Calu3 (cell line): Measurements from ENCODE around the gene PCDHGB7. TPM values are rescaled to one million over a fixed set of nuclear protein-coding genes. Genes with fewer than 3 reads are reported as not detected.
"Not testable (repeated sequence)": the region's sequence is repeated elsewhere in the genome, so short reads cannot be mapped to it uniquely, and the experiment has no call there.

Source experiments
- BruUV-seq: library from RNA; stranded (reverse); fragments of 400-500 nt; replicated peaks from 2 replicates; lab custom pipeline; 2021; lab: Mats Ljungman, UMichigan
- CTCF ChIA-PET: fragments of 300-600 bp; sonication (Branson Sonifier 250); formaldehyde crosslinking; loops from one replicate; lab custom pipeline; 2022; ENCODE audit warnings: antibody characterized with exemption; lab: Charles Lee
- DNase-seq: peaks from one replicate; pipeline ENCODE4 v3.0.0; 2022
- H3K27ac Mint-ChIP-seq: one replicate; pipeline ENCODE4 v1.8.0; 2022; ENCODE audit warnings: mixed read lengths; ENCODE audit not compliant: unreplicated experiment
- H3K27me3 Mint-ChIP-seq: one replicate; pipeline ENCODE4 v1.8.0; 2022; ENCODE audit warnings: mixed read lengths; ENCODE audit not compliant: unreplicated experiment
- H3K36me3 Mint-ChIP-seq: one replicate; pipeline ENCODE4 v1.8.0; 2022; ENCODE audit warnings: mild to moderate bottlenecking, moderate library complexity, mixed read lengths; ENCODE audit not compliant: insufficient read depth, unreplicated experiment
- H3K4me1 Mint-ChIP-seq: one replicate; pipeline ENCODE4 v1.8.0; 2022; ENCODE audit warnings: mild to moderate bottlenecking, low read depth, mixed read lengths; ENCODE audit not compliant: unreplicated experiment
- H3K4me3 Mint-ChIP-seq: one replicate; pipeline ENCODE4 v1.8.0; 2022; ENCODE audit warnings: mild to moderate bottlenecking, low read depth, moderate library complexity, mixed read lengths; ENCODE audit not compliant: unreplicated experiment
- H3K9me3 Mint-ChIP-seq: one replicate; pipeline ENCODE4 v1.8.0; 2022; ENCODE audit warnings: low read depth, mixed read lengths; ENCODE audit not compliant: unreplicated experiment
- intact Hi-C: fragments of 100-400 bp; cut with micrococcal nuclease; formaldehyde crosslinking; loops from one replicate; pipeline ENCODE4 v1.10.0; 2022; ENCODE audit not compliant: unreplicated experiment
- total RNA-seq: library from RNA; stranded (reverse); gene quantifications from 2 replicates; pipeline ENCODE4 v1.2.3, GENCODE V29; 2022
- TF ChIP-seq, protein P1 (sequence below): fragments of 200-600 bp; IDR thresholded peaks from one replicate; pipeline ENCODE4 v1.8.0; 2022; ENCODE audit warnings: antibody characterized with exemption; ENCODE audit not compliant: unreplicated experiment

The PCDHGB7 gene
- total RNA-seq, 1 experiment from 2014 or later, result 13.6 TPM

DNA sequence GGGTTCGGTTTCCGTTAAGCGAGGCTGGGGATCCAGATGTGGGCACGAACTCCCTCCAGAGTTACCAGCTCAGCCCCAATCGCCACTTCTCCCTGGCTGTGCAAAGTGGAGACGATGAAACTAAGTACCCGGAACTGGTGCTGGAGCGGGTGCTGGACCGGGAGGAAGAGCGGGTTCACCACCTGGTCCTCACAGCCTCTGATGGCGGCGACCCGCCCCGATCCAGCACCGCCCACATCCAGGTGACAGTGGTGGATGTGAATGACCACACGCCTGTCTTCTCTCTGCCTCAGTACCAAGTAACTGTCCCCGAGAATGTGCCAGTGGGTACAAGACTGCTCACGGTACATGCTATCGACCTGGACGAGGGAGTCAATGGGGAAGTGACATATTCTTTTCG is 34.1 kb upstream of the PCDHGB7 start:
- TF ChIP-seq, protein P1, sequence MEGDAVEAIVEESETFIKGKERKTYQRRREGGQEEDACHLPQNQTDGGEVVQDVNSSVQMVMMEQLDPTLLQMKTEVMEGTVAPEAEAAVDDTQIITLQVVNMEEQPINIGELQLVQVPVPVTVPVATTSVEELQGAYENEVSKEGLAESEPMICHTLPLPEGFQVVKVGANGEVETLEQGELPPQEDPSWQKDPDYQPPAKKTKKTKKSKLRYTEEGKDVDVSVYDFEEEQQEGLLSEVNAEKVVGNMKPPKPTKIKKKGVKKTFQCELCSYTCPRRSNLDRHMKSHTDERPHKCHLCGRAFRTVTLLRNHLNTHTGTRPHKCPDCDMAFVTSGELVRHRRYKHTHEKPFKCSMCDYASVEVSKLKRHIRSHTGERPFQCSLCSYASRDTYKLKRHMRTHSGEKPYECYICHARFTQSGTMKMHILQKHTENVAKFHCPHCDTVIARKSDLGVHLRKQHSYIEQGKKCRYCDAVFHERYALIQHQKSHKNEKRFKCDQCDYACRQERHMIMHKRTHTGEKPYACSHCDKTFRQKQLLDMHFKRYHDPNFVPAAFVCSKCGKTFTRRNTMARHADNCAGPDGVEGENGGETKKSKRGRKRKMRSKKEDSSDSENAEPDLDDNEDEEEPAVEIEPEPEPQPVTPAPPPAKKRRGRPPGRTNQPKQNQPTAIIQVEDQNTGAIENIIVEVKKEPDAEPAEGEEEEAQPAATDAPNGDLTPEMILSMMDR, result no peak
- Mint-ChIP-seq H3K4me1 (no peaks in the 10 kb centered on the region), H3K27ac (no peak overlapping the region), H3K9me3 (peaks cover 5% of the 10 kb centered on the region), H3K27me3 (no peaks in the 10 kb centered on the region), H3K4me3 (no peak overlapping the region), H3K36me3 (peaks cover 4% of the 10 kb centered on the region)
- BruUV-seq, result no TSS peak
- intact Hi-C loops, result no loop called here
- CTCF ChIA-PET, result no interaction called here
- DNase-seq, result no peak

DNA sequence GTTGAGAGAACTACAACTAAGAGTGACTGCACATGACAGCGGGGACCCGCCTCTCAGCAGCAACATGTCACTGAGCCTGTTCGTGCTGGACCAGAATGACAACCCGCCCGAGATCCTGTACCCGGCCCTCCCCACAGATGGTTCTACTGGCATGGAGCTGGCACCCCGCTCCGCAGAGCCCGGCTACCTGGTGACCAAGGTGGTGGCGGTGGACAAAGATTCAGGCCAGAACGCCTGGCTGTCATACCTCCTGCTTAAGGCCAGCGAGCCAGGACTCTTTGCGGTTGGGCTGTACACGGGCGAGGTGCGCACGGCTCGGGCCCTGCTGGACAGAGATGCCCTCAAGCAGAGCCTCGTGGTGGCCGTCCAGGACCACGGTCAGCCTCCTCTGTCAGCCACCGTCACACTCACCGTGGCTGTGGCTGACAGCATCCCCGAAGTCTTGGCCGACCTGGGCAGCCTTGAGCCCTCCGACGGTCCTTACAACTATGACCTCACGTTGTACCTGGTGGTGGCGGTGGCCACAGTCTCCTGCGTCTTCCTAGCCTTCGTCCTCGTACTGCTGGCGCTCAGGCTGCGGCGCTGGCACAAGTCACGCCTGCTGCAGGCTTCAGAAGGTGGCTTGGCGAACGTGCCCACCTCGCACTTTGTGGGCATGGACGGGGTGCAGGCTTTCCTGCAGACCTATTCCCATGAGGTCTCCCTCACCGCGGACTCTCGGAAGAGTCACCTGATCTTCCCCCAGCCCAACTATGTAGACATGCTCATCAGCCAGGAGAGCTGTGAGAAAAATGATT is 32.8 kb upstream of the PCDHGB7 start:
- CTCF ChIA-PET, result no interaction called here
- H3K9me3 Mint-ChIP-seq, result peaks cover 12% of the 10 kb centered on the region
- no peaks in the 10 kb centered on the region for H3K4me1 Mint-ChIP-seq
- H3K4me3 Mint-ChIP-seq, result no peak overlapping the region
- no peak for DNase-seq
- H3K27me3 Mint-ChIP-seq, result no peaks in the 10 kb centered on the region
- no TSS peak for BruUV-seq
- intact Hi-C loops, result no loop called here
- TF ChIP-seq, protein P1, result no peak
- peaks cover 4% of the 10 kb centered on the region for H3K36me3 Mint-ChIP-seq
- H3K27ac Mint-ChIP-seq, result no peak overlapping the region

DNA sequence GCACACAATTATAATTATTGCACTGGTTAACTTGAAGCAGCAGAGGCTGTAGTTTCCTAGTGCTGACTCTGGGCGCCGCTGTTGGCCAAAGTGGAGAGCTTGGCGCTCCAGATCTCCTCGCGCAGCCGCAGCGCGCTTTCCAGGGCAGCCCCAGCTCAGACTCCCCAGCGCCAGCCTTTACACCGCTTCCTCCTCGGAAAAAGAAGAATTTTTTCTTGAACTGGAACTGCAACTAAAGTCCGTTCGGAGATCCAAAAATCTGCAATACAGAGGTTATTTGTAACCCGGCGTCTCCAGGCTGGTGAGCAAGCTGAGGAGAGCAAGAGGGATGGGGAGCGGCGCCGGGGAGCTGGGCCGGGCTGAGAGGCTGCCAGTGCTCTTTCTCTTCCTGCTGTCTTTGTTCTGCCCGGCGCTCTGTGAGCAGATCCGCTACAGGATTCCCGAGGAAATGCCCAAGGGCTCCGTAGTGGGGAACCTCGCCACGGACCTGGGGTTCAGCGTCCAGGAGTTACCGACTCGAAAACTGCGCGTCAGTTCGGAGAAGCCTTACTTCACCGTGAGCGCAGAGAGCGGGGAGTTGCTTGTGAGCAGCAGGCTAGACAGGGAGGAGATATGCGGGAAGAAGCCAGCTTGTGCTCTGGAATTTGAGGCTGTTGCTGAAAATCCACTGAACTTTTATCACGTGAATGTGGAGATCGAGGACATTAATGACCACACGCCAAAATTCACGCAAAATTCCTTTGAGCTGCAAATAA is 29.7 kb upstream of the PCDHGB7 start, which contains the start of gene PCDHGB4:
Gene PCDHGB4 (plus strand): TSS at position 142 of the 755 bp plus-strand sequence. CDS start 187 bp downstream, at position 329.
- H3K4me1 Mint-ChIP-seq, H3K27ac Mint-ChIP-seq, H3K36me3 Mint-ChIP-seq, intact Hi-C loops, BruUV-seq, H3K27me3 Mint-ChIP-seq: not testable (repeated sequence)
- TF ChIP-seq, protein P1, result peak; percentile 14
- CTCF ChIA-PET, result interaction anchor here (0.6 to 1.1 kb wide), 2 partner anchors 177 to 204 kb away, joined by 5 to 6 read pairs; no protein-coding TSS in a partner anchor
- peak; percentile 54 for DNase-seq
- H3K4me3 Mint-ChIP-seq, result peak within 1 kb of the TSS; percentile 64
- H3K9me3 Mint-ChIP-seq, result peaks cover 16% of the 10 kb centered on the region

DNA sequence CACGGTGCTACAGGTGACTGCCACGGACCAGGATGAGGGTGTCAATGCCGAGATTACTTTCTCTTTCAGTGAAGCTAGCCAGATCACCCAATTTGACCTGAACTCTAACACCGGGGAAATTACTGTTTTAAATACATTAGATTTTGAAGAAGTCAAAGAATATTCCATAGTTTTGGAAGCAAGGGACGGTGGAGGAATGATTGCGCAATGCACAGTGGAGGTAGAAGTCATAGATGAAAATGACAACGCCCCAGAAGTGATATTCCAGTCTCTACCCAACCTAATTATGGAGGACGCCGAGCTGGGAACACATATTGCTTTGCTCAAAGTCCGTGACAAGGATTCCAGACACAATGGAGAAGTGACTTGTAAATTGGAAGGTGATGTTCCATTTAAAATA is 28.8 kb upstream of the PCDHGB7 start:
- Mint-ChIP-seq H3K27me3 (no peaks in the 10 kb centered on the region), H3K9me3 (peaks cover 13% of the 10 kb centered on the region), H3K27ac (no peak overlapping the region), H3K4me3 (no peak overlapping the region), H3K36me3 (peaks cover 9% of the 10 kb centered on the region), H3K4me1 (no peaks in the 10 kb centered on the region)
- BruUV-seq, result no TSS peak
- CTCF ChIA-PET, result no interaction called here
- intact Hi-C loops, result no loop called here
- TF ChIP-seq, protein P1, result no peak
- DNase-seq, result no peak
